LNCAP (cell line): ENCODE results near the gene RHOH.

Source experiments
- TF ChIP-seq, protein P1 (sequence below): fragments of 450-650 bp; IDR thresholded peaks from 2 replicates; pipeline ENCODE4 v1.5.1; 2017; ENCODE audit warnings: mild to moderate bottlenecking

Gene RHOH

GRCh38 chr4:40195182-40196177, 1.4 kb upstream of the RHOH start:
- TF ChIP-seq, protein P1, sequence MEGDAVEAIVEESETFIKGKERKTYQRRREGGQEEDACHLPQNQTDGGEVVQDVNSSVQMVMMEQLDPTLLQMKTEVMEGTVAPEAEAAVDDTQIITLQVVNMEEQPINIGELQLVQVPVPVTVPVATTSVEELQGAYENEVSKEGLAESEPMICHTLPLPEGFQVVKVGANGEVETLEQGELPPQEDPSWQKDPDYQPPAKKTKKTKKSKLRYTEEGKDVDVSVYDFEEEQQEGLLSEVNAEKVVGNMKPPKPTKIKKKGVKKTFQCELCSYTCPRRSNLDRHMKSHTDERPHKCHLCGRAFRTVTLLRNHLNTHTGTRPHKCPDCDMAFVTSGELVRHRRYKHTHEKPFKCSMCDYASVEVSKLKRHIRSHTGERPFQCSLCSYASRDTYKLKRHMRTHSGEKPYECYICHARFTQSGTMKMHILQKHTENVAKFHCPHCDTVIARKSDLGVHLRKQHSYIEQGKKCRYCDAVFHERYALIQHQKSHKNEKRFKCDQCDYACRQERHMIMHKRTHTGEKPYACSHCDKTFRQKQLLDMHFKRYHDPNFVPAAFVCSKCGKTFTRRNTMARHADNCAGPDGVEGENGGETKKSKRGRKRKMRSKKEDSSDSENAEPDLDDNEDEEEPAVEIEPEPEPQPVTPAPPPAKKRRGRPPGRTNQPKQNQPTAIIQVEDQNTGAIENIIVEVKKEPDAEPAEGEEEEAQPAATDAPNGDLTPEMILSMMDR, result no peak

- TF ChIP-seq, protein P1, result no peak
Measured at GRCh38 chr4:40196272-40196671, 559 bp upstream of the RHOH start.

GRCh38 chr4:40197879-40198689, 1.3 kb downstream of the RHOH start:
- TF ChIP-seq, protein P1, result no peak

DNA sequence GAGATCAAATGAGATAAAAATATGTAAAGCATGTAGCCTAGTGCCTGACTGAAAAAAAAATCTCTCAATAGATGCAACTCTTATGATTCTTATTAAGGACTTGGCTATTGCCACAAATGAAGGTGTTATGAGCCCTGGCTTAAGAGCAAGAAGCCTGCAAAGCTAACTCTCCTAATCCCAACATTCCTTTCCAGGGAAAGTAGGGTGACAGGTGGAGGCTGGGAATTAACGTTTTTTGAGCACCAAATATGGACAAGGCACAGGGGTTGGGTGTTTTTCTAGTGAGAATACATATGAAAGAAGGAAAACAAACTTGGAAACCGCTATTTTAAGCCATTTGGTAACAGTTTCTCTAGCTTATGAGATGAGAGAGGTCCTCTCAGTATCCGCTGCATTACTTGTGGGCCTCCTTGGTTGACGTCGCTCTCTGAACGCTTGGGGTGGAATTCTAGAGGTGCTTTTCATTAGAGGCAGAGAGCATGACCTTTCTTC, 2.4 kb downstream of the RHOH start:
- TF ChIP-seq, protein P1, result no peak

DNA sequence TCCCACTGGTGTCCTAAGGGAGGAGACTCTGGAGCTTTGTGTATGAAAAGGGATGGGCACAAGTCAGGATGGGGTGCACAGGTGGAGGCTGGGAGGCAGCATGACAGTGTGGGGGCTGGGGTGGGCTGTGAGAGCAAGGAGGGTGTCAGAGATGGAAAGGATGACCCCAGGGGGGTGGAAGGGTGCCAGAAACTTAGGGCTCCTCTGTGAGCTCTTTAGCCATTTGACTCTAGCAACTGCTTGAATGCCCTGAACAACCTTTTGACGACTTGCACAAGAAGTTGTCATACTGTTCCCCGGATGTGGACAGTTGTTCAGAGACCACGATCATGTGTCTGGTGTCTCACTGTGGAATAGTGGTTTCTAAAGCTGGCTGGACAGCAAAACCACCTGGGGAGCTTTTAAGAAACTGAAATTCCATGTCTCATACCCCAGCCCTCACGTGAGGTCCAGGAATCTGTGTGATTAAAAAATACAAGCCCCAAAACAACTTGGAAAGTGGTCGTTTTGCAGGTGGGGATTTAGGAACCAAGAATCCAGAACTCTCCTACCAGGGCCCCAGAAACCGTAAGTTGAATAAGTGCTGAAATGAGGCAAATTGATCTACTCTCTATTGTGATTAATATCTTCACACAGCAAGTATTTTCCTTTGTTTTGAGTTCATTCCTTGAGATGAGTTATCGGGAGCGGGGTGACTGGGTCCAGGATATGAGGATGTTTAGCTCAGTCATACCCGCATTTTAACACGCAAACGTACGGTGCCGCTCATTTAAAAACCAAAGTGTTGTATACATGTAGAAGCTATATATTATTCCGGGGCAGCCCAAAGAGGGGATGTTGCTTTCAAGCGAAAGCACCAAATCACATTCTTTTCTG, 3.4 kb downstream of the RHOH start:
- TF ChIP-seq, protein P1, result no peak

GRCh38 chr4:40200875-40201801, 4.3 kb downstream of the RHOH start:
- TF ChIP-seq, protein P1, result no peak
